WERI-Rb-1 (cell line): ENCODE data around the gene MACROD2.

Source experiments
- DNase-seq: peaks from one replicate; pipeline ENCODE4 v3.0.0-alpha.2; 2020
- H3K27ac ChIP-seq: fragments of 250-450 bp; sonication (Bioruptor Pico); 2 replicates; pipeline ENCODE4 v1.5.1; 2020; ENCODE audit warnings: mild to moderate bottlenecking, moderate library complexity
- H3K27me3 ChIP-seq: fragments of 250-450 bp; sonication (Bioruptor Pico); 2 replicates; pipeline ENCODE4 v1.5.1; 2021; ENCODE audit warnings: mild to moderate bottlenecking, low read depth, moderate library complexity; ENCODE audit not compliant: insufficient read depth, severe bottlenecking
- H3K36me3 ChIP-seq: fragments of 250-450 bp; sonication (Bioruptor Pico); 2 replicates; pipeline ENCODE4 v1.5.1; 2020; ENCODE audit warnings: mild to moderate bottlenecking, moderate library complexity
- H3K4me3 ChIP-seq: 2 replicates; pipeline ENCODE4 v1.5.1; 2011; ENCODE audit warnings: low read depth, mild to moderate bottlenecking, control low read depth, low read length
- H3K9me3 ChIP-seq: fragments of 250-450 bp; sonication (Bioruptor Pico); 2 replicates; pipeline ENCODE4 v1.5.1; 2021; ENCODE audit warnings: mild to moderate bottlenecking, moderate library complexity; ENCODE audit not compliant: severe bottlenecking
- TF ChIP-seq, protein P1 (sequence below): IDR thresholded peaks from 2 replicates; pipeline ENCODE4 v1.5.1; 2011; ENCODE audit warnings: low read depth, mild to moderate bottlenecking, control low read depth, inconsistent platforms, low read length

The MACROD2 gene

DNA sequence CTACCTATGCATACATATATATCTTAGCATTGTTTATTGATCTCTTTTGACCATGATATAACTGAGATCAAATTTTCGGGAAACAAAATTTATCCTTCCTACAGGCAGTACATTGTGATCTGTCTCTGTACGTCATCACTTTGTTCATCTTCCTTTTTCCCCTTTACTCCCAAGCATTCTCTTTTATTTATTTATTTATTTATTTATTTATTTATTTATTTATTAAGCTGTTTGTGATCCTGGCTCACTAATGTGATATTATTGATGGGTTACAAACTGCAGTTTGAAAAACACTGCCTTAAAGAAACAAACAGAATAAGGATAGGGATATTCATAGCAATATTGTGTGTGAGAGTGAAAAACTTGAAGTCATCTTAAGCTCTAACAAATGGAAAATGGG, 51.2 kb downstream of the MACROD2 start:
- TF ChIP-seq, protein P1, sequence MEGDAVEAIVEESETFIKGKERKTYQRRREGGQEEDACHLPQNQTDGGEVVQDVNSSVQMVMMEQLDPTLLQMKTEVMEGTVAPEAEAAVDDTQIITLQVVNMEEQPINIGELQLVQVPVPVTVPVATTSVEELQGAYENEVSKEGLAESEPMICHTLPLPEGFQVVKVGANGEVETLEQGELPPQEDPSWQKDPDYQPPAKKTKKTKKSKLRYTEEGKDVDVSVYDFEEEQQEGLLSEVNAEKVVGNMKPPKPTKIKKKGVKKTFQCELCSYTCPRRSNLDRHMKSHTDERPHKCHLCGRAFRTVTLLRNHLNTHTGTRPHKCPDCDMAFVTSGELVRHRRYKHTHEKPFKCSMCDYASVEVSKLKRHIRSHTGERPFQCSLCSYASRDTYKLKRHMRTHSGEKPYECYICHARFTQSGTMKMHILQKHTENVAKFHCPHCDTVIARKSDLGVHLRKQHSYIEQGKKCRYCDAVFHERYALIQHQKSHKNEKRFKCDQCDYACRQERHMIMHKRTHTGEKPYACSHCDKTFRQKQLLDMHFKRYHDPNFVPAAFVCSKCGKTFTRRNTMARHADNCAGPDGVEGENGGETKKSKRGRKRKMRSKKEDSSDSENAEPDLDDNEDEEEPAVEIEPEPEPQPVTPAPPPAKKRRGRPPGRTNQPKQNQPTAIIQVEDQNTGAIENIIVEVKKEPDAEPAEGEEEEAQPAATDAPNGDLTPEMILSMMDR, result no peak
- no peaks in the 10 kb centered on the region for H3K27me3 ChIP-seq

DNA sequence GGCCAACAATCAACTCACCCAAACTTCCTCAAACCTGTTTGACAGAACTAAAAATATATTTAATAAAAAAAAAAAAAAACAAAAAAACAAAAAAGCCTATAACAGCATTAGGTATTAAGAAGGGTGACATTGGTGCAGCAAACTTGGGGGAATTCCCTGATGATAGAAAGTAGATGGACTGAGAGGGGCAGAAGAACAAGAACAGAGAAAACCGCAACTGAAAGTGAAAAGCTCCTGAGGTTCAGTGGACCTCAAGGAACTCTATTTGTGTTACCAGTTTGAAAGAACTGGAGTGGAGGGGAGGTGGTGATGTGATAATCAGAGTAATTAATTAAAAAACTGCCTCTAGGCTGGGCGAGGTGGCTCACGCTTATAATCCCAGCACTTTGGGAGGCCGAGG, 53.8 kb downstream of the MACROD2 start:
- TF ChIP-seq, protein P1, result no peak
- no peak for DNase-seq
- H3K9me3 ChIP-seq, result no peaks in the 10 kb centered on the region
- no peak overlapping the region for H3K27ac ChIP-seq
- H3K36me3 ChIP-seq, result no peaks in the 10 kb centered on the region
- H3K4me3 ChIP-seq, result no peak overlapping the region
- H3K27me3 ChIP-seq, result no peaks in the 10 kb centered on the region

More for the DNA sequence above, 51.2 kb downstream of the MACROD2 start:
- Histone ChIP-seq H3K4me3 (no peak overlapping the region), H3K36me3 (no peaks in the 10 kb centered on the region), H3K9me3 (no peaks in the 10 kb centered on the region), H3K27ac (no peak overlapping the region)
- DNase-seq, result no peak

DNA sequence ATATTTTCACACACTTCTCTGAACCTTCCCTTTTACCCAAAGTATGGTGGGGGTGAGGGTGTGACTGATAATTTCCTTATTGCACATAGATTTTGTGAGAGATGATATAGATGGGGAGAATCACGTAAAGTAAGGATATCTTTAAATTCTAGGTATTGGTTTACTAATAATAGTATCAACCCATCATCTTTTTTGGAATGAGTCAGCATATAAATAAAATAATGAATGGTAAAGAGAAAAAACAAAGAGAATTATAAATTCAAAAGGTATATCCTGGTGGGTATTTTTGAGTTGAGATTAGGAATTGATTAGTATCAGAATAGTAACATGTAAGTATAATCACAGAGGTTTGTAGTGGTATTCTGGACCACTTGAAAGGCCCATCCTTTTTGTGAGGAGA, 56.1 kb downstream of the MACROD2 start:
- no peaks in the 10 kb centered on the region for H3K27me3 ChIP-seq
- H3K27ac ChIP-seq, result no peak overlapping the region
- no peak for DNase-seq
- no peak overlapping the region for H3K4me3 ChIP-seq
- TF ChIP-seq, protein P1, result no peak
- no peaks in the 10 kb centered on the region for H3K9me3 ChIP-seq
- H3K36me3 ChIP-seq, result no peaks in the 10 kb centered on the region

DNA sequence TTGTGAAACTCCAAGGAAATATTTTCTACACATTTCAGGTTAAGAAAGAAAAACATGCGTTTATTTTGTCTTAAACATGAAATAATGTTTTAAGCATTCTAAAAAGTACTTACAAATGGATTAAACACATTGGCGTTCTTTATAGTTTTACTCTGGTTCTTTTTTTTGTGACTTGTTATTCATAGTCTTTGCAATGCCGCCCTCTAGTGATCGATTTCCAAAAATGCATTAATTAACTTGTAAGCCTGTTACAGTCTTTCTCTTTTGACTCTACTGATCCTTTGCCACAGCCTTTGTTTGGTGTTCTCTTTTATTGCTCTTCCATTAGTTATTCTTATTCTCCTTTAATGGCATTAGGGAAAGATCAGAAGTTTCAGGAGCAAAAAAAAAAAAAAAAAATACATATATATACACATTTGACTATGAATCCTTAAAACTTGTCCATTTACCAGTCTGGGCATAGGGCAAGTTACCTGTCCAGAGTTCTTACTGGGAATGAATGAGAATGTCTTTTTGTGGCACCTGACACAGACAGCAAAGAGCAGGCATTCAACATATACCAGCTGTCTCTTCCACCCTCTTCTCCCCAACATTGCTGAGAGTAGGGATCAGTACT, 59.9 kb downstream of the MACROD2 start:
- Histone ChIP-seq H3K36me3 (no peaks in the 10 kb centered on the region), H3K27ac (no peak overlapping the region), H3K4me3 (no peak overlapping the region), H3K27me3 (no peaks in the 10 kb centered on the region), H3K9me3 (no peaks in the 10 kb centered on the region)
- no peak for DNase-seq
- TF ChIP-seq, protein P1, result peak; percentile 15; the same call in 1 of the 2 replicates

DNA sequence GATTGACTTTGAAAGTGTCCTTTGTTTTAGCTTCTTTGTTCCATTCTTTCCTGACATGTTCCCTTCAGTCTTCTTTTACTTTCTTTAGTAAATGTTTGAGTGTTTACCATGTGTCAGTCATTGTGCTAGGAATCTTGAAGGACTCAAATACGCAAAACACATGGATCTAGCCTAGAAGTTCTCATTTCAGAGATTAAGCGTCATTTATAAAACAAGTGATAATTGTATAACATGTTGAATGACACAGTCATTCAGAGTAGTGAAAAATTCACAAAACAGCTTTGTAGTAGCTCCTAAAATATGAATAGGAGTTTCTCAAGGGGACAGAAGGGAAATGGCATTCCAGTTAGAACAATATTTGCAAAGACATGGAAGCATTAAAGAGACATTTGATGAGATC, 66.9 kb downstream of the MACROD2 start:
- H3K9me3 ChIP-seq, result no peaks in the 10 kb centered on the region
- DNase-seq, result no peak
- H3K4me3 ChIP-seq, result no peak overlapping the region
- no peaks in the 10 kb centered on the region for H3K27me3 ChIP-seq
- TF ChIP-seq, protein P1, result no peak
- no peak overlapping the region for H3K27ac ChIP-seq
- no peaks in the 10 kb centered on the region for H3K36me3 ChIP-seq

DNA sequence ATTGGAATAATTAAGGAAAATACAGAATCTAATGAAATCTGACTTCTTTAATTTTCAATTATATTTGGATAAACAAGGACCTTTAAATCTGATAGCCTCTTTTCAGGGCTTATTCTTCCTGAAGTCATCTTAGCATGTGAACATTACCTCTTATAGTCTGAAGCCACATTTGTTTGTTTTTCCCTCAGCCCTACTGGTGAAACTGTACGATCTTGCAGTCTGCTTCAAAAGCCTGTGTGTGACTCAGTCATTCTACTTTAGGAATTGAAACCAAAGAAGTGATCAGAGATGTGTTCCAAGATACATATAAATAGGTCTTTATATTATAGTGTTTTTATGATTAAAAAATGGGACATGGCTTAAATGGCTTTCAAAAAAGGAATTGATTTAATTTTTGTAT, 67.5 kb downstream of the MACROD2 start:
- TF ChIP-seq, protein P1, result no peak
- H3K36me3 ChIP-seq, result no peaks in the 10 kb centered on the region
- DNase-seq, result no peak
- no peak overlapping the region for H3K27ac ChIP-seq
- H3K4me3 ChIP-seq, result no peak overlapping the region
- no peaks in the 10 kb centered on the region for H3K27me3 ChIP-seq
- H3K9me3 ChIP-seq, result no peaks in the 10 kb centered on the region
